ENCODE data around the gene ACTL8. TPM values are rescaled to one million over a fixed set of nuclear protein-coding genes. Genes with fewer than 3 reads are reported as not detected.

Gene ACTL8
- polyA plus RNA-seq, 1 donor (not counting 4 experiments of a cell fraction or from before 2014, with no cell fraction given) = not detected

DNA sequence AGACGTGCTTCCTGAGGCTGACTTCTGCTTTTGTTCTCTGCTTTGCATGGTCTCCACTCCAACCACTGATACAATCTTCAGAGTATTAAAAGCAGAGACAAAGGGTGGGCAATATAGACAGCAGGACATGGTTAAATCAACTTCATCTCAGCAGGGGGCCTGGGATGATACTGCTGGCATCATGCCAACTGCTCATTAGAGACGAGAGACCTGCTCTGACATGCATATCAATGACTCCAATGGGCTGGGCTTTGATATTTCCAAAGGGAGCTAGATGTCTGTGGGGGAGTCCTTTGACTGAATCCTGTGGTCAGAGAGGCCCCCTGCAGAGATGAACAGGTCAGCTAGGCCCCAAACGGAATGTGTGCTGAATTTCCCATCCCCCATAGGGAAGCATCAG, 106.6 kb downstream of the ACTL8 start:
- peak; percentile 5 for FAIRE-seq
- no peaks in the 10 kb centered on the region for H3K79me2 ChIP-seq (ENCODE audit: control insufficient read depth, insufficient read depth, low read length)
- no peak for DNase-seq (ENCODE audit: low read depth, low spot score)
- H3K9me1 ChIP-seq (ENCODE audit: control insufficient read depth, extremely low read depth, insufficient read depth, low read length) = no peaks in the 10 kb centered on the region
- dilution Hi-C loops (cut with MboI; ENCODE audit: extremely low pct_ligation_motif_present, low sequenced_read_pairs) = no loop called here
- TF ChIP-seq, protein P1, sequence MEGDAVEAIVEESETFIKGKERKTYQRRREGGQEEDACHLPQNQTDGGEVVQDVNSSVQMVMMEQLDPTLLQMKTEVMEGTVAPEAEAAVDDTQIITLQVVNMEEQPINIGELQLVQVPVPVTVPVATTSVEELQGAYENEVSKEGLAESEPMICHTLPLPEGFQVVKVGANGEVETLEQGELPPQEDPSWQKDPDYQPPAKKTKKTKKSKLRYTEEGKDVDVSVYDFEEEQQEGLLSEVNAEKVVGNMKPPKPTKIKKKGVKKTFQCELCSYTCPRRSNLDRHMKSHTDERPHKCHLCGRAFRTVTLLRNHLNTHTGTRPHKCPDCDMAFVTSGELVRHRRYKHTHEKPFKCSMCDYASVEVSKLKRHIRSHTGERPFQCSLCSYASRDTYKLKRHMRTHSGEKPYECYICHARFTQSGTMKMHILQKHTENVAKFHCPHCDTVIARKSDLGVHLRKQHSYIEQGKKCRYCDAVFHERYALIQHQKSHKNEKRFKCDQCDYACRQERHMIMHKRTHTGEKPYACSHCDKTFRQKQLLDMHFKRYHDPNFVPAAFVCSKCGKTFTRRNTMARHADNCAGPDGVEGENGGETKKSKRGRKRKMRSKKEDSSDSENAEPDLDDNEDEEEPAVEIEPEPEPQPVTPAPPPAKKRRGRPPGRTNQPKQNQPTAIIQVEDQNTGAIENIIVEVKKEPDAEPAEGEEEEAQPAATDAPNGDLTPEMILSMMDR (optimal IDR thresholded peaks at IDR 0.05 in 1 of 3, IDR thresholded peaks at IDR 0.05 in 1 of 3, conservative IDR thresholded peaks at IDR 0.05 in 1 of 3; ENCODE audit: extremely low read depth in 1 of 3, insufficient read depth in 2 of 3, low read length in 3 of 3) = no peak
- no peak for TF ChIP-seq EZH2 (IDR thresholded peaks at IDR 0.05; ENCODE audit: low read length)
- H3K27me3 ChIP-seq (ENCODE audit: control insufficient read depth, extremely low read depth, insufficient read depth, low read length) = no peaks in the 10 kb centered on the region
- H4K20me1 ChIP-seq (ENCODE audit: control insufficient read depth, extremely low read depth, insufficient read depth, low read length) = no peaks in the 10 kb centered on the region
- H3K36me3 ChIP-seq (ENCODE audit: control insufficient read depth in 2 of 2, extremely low read depth in 1 of 2, insufficient read depth in 2 of 2, low read length in 2 of 2) = no peaks in the 10 kb centered on the region
- no peak overlapping the region for H3K4me3 ChIP-seq (ENCODE audit: control insufficient read depth in 2 of 3, extremely low read depth in 1 of 3, insufficient read depth in 2 of 3, low read depth in 1 of 3, low read length in 3 of 3)
- no peaks in the 10 kb centered on the region for H3K9me3 ChIP-seq (ENCODE audit: control insufficient read depth, low read depth, low read length)
- H2AFZ ChIP-seq (ENCODE audit: control insufficient read depth, low read length) = no peak overlapping the region
- H3K4me2 ChIP-seq (ENCODE audit: control insufficient read depth, extremely low read depth, insufficient read depth, low read depth, low read length) = no peak overlapping the region
- no peak overlapping the region for H3K27ac ChIP-seq (ENCODE audit: control insufficient read depth, insufficient read depth, low read length)
- H3K4me1 ChIP-seq (ENCODE audit: control insufficient read depth, extremely low read depth, insufficient read depth, low read length) = peaks cover 10% of the 10 kb centered on the region
- H3K9ac ChIP-seq (ENCODE audit: control insufficient read depth, extremely low read depth, insufficient read depth, low read length) = no peak overlapping the region

DNA sequence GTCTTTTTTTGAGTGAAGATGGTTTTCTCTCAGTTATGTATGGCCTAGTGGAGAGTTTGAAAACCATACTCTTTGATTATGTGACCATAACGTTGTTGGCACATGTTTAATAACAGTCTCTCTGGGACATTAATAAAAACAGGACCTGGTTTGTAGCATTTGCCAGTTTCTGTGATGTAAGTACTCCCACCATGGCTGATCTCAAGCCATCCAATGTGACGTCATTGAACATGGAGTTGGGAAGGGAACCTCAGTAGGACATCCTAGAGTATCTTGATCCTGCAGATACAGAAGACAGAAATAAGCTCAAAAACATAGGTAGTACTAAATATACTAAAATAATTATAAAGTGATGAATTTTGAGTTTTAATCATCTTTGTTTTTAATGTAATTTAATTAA, 107.0 kb downstream of the ACTL8 start:
- Histone ChIP-seq H3K79me2 (ENCODE audit: control insufficient read depth, insufficient read depth, low read length) (no peaks in the 10 kb centered on the region), H3K9ac (ENCODE audit: control insufficient read depth, extremely low read depth, insufficient read depth, low read length) (no peak overlapping the region), H3K4me3 (ENCODE audit: control insufficient read depth in 2 of 3, extremely low read depth in 1 of 3, insufficient read depth in 2 of 3, low read depth in 1 of 3, low read length in 3 of 3) (no peak overlapping the region), H3K9me3 (ENCODE audit: control insufficient read depth, low read depth, low read length) (no peaks in the 10 kb centered on the region), H3K4me1 (ENCODE audit: control insufficient read depth, extremely low read depth, insufficient read depth, low read length) (peaks cover 13% of the 10 kb centered on the region), H3K9me1 (ENCODE audit: control insufficient read depth, extremely low read depth, insufficient read depth, low read length) (no peaks in the 10 kb centered on the region), H2AFZ (ENCODE audit: control insufficient read depth, low read length) (no peak overlapping the region), H3K4me2 (ENCODE audit: control insufficient read depth, extremely low read depth, insufficient read depth, low read depth, low read length) (no peak overlapping the region), H3K36me3 (ENCODE audit: control insufficient read depth in 2 of 2, extremely low read depth in 1 of 2, insufficient read depth in 2 of 2, low read length in 2 of 2) (no peaks in the 10 kb centered on the region), H3K27me3 (ENCODE audit: control insufficient read depth, extremely low read depth, insufficient read depth, low read length) (no peaks in the 10 kb centered on the region), H3K27ac (ENCODE audit: control insufficient read depth, insufficient read depth, low read length) (no peak overlapping the region), H4K20me1 (ENCODE audit: control insufficient read depth, extremely low read depth, insufficient read depth, low read length) (no peaks in the 10 kb centered on the region)
- FAIRE-seq (no peak), DNase-seq (ENCODE audit: low read depth, low spot score) (no peak)
- TF ChIP-seq EZH2 (IDR thresholded peaks at IDR 0.05; ENCODE audit: low read length) = no peak
- TF ChIP-seq, protein P1 (optimal IDR thresholded peaks at IDR 0.05 in 1 of 3, IDR thresholded peaks at IDR 0.05 in 1 of 3, conservative IDR thresholded peaks at IDR 0.05 in 1 of 3; ENCODE audit: extremely low read depth in 1 of 3, insufficient read depth in 2 of 3, low read length in 3 of 3) = no peak
- dilution Hi-C loops (cut with MboI; ENCODE audit: extremely low pct_ligation_motif_present, low sequenced_read_pairs) = no loop called here

All from keratinocyte (primary cell).